Measurements from ENCODE around the gene UBL7.
A peak's percentile ranks its signal among the peaks of the same experiment; 100 is the strongest.
"Not testable (repeated sequence)": the region's sequence is repeated elsewhere in the genome, so short reads cannot be mapped to it uniquely, and the experiment has no call there.

The UBL7 gene, protein sequence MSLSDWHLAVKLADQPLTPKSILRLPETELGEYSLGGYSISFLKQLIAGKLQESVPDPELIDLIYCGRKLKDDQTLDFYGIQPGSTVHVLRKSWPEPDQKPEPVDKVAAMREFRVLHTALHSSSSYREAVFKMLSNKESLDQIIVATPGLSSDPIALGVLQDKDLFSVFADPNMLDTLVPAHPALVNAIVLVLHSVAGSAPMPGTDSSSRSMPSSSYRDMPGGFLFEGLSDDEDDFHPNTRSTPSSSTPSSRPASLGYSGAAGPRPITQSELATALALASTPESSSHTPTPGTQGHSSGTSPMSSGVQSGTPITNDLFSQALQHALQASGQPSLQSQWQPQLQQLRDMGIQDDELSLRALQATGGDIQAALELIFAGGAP

DNA sequence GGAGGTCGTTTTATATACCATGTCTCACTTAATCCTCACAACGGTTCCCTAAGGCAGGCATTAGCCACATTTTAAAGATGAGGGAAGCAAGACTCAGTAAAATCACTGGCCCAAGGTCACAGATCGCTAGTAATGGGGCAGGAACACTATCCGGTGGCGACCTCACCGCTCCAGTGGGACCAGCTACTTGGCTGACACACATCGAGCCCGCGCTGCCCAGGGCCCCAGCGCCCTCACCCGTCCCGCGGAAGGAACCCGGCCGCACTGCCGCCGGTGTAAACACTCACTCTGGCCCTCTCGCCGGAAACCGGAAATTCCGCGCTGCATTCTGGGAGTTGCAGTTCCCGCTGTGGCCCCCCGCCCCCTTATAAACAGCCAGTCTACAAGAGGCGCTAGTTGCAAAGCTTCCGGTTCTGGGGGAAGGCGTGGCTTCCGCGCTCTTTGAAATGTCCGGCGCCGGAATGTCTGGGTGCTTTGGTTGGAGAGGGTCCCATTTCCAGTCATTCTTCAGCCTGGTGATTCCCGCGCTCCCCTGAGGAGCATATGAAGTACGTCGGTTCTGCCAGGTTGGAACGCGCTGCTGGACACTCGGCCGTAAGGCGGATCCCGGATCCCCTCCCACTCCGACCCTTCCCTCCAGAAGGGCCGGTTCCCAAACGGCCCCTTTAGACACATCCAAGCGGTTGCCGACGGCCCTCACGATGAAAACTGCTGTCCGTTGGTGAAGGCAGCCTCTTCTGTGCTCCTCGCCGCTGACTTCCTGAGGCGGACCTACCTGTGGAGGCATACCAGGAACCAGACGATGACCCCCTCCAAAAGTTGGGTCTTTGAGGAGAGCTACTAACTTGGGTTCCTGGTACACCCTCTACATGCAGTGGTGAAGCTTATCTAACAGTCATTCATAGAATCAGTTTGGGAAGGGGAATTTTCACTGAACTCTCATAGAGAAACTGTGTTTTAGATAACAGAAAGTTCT, at the start of gene UBL7:
Gene UBL7 (minus strand): TSS at position 290 of the 976 bp plus-strand sequence. CDS start 2,293 bp downstream, outside the sequence.
- DNase-seq = peak; percentile 99

DNA sequence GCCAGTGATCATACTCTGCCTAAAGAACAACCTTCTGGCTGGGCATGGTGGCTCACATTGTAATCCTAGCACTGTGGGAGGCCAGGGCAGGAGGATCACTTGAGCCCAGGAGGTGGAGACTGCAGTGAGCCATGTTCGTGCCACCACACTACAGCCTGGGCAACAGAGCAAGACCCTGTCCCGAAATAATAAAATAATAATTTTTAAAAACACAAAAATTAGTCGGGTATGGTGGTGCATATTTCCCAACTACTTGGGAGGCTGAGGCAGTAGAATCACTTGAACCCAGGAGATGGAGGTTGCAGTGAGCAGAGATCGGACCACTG, 45.5 kb upstream of the UBL7 start:
- no peak for DNase-seq

DNA sequence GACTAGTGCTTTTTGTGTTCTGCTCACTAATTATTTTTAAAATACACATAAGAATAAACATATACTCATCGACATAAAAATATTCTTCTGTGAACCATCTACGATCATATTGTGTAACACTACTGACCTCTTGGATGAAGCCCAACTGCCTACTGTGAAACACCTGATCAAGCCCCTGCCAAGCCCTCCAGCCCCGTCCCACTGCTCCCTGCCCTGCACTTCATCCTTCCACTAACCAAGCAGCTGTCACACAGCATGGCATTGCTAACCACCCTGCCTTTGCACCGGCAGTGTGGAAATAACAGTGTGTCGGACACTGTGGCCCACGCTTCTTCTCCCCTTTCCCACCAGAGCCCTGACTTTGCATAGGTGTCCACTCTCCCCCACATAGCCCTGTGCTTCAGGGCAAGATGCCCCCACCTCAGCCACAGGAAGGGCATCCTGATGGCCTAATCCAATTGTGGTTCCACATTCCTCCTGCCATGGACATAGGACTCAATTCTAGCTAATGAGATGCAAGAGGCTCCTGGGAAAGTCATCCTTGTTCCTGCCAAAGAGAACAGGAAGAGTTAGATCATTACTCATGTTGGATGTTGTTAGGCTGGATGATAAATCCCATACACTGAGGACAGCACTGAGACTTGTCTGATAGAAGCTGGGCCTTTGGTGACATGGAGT, 45.0 kb upstream of the UBL7 start:
- no peak for DNase-seq

DNA sequence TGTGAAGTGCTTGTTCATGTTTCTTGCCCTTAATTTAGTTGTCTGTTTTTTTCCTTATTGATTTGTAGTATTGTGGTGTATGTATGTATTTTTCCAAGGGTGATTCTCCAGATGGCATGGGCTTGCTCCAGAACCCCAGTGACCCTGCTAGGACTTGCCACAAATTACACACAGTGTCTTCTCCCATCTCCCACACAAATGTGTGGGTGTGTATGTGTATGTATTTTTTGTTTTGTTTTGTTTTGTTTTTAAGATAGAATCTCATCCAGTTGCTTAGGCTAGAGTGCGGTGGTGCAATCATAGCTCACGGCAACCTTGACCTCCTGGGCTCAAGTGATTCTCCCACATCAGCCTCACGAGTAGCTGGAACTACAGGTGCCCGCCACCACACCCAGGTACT, 43.9 kb upstream of the UBL7 start:
- no peak for DNase-seq

DNA sequence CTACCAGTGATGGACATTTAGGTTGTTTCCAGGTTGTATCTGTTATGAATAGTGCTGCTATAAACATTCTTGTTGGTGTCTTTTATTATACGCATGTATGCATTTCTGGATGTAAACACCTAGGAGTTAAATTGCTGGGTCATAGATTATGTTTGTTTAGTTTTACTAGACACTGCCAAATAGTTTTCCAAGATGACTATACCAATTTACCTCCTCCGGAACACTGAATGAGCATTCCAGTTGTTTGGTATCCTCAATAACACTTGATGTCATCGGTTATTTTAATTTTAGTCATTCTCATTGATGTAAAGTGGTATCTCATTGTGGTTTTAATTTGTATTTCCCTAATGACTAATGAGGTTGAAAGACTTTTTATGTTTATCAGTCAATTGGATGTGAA, 43.5 kb upstream of the UBL7 start:
- no peak for DNase-seq

DNA sequence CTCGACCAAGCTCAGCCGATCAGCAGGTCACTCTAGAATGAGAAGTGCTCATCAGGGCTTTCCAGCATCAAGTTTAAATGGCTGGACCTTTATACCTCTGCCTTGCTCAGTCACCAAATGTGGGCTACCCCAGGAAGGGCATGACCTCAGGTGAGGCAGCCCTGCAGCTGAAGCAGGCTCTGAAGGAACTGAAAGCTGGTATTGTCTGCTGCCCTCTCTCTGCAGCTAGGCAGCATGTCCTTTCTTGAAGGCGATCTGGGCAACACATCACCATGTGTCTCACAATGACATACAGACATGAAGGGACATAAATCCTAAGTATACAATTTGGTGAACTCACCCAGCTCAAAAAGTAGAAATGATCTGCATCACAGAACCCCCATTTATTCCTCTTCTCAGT, 41.3 kb upstream of the UBL7 start:
- DNase-seq = no peak

DNA sequence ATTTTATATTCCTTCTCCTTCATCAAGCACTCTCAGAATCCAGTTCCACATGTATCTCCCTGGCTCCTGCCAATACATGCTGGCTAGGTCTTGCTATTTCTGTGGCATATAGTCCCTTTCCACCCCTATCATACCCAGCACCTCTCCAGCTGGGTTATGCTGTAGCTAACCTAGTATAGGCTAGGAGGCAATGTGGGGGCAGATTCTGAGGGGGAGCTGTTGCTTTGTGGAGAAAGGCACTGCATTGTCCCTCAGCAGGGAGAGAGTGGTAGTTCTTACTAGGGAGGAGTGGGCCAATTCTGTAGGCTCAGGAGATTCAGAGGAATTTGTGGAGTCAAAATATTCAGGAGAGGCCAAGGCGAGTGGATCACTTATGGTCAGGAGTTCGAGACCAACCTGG, 39.4 kb upstream of the UBL7 start:
- no peak for DNase-seq

DNA sequence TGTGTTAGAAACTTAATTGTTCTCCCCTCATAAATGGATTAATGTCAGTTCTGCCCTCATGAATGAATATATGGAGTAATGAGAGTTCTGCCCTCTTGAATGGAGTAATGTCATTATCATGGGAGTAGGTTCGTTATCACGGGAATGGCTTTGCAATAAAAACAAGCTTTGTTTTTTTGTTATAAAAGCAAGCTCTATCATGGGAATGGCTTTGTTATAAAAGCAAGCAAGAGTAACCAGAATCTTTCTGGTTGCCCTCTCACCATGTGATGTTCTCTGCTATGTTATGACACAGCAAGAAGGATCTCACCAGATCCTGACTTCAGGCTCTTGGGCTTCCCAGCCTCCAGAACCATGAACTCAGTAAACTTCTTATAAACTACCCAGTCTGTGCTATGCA, 38.4 kb upstream of the UBL7 start:
- no peak for DNase-seq

DNA sequence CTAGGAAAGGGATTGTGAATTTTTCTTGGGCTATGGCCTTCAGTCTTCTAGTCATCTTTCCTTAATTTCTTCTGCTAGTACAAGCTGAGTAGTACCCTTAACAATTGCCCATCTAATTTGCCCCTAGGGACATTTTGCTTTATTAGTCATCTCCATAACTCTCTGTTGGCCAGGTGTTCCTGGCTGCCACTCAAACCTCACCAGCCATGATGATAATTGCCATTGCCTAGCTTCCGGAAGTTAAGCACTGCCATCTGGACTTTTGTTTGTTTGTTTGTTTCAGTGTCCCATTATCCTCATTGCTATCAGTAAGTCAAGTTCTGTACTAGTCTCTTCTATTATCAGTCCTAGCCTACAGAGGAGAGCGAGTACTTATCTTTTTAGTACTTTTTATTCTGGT, 36.6 kb upstream of the UBL7 start:
- DNase-seq = no peak

DNA sequence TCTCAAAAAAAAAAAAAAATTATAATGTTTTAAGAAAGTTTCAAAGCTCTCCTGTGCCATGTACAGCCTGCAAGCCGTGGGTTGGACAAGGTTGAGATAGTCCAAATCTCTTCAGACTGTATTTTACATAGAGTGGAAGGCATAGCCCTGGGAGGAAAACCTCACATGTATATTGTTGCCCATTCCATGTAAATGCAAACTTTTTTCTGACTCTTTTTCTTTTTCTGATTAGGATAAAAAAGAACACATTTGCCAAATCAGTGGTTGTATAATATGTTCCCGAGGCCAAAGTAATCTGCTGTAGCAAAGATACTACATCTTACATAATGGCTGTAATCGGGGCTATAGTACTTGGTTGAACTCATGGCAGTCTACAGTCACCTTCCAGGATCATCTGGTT, 35.7 kb upstream of the UBL7 start:
- no peak for DNase-seq

DNA sequence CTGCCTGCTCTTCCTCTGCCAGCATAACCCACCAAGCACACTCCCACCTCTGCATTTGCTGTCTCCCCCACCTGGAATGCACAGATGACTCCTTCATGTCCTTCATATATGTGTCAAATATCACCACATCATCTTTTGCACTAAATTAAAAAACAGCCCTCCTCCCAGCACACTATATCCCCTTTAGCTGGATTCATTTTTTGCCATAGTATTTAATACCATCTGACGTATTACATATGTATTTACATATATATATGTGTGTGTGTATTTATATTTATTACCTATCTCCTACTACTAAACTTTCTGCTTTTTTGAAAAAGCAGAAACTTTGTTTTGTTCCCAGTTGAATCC, 29.4 kb upstream of the UBL7 start:
- DNase-seq = no peak

DNA sequence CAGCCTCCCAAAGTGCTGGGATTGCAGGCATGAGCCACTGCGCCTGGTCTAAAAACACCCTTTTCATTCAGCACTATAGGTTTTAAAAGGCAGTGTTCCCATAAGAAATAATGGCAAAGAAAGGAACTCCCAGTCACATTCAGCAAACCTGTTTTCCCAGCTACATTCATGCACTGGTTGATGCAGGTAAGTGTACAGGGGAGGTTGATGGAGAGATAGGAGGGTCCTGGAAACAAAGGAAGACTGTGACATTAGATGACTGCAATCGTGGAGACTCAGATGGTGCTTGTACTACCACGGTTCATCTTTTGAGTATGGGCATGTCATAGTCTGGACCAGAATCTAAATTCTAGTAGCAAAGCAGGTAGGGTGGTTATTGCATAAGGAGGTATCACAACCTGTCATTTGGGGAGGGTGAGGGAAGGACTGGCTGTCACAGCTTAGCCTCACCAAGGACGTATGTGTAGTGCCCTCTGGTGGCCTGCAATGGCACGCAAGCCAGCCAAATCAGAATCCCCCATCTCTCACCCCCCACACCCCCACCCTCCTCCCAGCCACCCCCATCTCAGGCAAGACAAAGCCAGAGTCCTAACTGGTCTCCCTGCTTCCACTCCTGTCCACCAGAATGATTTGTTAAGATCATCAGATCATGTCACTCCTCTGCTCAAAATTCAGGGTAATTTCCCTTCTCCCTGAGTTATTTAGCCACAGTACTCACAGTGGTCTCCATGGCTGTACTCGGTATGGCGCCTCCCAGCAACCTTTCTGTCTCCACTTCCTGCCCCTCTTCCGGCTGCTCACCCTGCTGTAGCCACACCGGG, 28.8 kb upstream of the UBL7 start:
- DNase-seq = peak; percentile 80

DNA sequence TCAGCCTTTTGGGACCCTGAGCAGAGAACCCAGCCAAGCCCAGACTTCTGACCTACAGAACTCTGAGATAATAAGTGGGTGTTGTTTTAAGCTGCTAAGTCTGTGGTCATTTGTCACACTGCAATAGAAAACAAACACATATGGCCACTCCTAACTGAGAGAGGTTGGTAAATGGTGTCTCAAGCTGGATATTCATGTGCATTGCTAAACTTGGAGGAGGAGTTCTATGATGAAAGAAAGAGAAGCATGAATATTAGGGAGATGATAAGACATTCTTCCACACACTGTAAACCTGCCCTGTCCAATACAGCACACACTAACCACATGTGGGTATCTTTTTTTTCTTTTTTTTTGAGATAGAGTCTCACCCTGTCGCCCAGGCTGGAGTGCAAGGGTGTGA, 27.8 kb upstream of the UBL7 start:
- no peak for DNase-seq

DNA sequence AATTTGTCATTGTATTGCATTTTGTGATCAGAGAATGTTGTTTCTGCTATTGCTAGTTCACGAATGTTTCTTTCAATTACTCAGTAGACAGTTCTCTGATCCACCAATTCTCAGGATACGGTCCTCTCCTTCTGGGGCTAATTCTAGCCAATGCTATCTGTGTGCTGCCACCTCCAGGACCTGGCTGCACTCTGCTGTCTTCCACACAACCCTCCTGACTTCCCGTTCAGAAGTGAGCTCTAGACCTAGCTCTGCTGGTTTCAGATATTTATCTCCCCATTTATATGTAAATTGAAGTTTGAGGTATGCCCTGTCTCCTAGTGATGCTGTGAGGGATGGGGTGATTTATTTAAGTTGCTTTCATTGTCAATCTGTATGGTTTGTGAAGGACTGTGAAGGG, 21.7 kb upstream of the UBL7 start:
- no peak for DNase-seq

DNA sequence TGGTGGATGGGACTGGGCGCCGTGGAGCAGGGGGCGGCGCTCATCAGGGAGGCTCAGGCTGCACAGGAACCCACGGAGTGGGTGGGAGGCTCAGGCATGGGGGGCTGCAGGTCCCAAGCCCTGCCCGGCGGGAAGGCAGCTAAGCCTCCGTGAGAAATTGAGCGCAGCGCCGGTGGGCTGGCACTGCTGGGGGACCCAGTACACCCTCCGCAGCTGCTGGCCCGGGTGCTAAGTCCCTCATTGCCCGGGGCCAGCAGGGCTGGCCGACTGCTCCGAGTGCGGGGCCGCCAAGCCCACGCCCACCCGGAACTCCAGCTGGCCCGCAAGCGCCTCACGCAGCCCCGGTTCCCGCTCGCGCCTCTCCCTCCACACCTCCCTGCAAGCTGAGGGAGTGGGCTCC, 19.4 kb upstream of the UBL7 start:
- DNase-seq = not testable (repeated sequence)

DNA sequence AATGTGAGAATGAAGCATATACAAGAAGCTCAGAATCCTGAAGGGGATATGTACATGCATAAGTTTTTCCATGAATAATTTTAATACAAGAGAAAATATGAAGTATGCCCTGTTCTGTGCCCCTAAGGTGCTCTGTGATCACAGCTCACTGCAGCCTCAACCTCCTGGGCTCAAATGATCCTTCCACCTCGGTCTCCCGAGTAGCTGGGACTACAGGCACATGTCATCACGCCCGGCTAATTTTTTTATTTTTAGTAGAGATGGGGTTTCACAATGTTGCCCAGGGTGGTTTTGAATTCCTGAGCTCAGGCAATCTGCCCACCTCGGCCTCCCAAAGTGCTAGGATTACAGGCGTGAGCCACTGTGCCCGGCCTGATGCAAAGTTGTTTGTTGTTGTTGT, 10.7 kb upstream of the UBL7 start:
- not testable (repeated sequence) for DNase-seq

DNA sequence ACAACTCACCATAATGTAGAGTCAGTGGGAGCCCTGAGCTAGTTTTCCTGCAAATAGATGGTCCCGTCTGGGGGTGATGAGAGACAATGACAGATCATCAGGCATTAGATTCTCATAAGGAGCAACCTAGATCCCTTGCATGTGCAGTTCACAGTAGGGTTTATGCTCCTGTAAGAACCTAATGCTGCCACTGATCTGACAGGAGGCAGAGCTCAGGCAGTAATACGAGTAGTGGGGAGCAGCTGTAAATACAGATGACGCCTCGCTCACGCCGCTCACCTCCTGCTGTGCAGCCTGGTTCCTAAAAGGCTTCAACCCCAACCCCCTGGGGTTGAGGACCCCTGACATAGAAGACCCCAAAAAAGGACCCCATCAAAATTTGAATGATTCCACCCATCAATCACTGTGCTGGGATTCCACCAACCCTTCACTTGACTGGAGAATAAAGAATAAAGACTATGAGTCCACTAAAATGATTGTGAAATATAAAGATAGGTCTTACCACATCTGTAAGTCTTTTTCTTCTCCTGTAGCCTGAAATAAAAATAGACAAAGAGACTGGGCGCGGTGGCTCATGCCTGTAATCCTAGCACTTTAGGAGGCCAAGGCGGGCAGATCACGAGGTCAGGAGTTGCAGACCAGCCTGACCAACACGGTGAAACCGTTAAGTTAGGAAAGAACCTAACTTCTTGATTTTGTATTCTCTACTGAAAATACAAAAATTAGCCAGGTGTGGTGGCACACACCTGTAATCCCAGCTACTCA, 9.9 kb upstream of the UBL7 start:
- no peak for DNase-seq

DNA sequence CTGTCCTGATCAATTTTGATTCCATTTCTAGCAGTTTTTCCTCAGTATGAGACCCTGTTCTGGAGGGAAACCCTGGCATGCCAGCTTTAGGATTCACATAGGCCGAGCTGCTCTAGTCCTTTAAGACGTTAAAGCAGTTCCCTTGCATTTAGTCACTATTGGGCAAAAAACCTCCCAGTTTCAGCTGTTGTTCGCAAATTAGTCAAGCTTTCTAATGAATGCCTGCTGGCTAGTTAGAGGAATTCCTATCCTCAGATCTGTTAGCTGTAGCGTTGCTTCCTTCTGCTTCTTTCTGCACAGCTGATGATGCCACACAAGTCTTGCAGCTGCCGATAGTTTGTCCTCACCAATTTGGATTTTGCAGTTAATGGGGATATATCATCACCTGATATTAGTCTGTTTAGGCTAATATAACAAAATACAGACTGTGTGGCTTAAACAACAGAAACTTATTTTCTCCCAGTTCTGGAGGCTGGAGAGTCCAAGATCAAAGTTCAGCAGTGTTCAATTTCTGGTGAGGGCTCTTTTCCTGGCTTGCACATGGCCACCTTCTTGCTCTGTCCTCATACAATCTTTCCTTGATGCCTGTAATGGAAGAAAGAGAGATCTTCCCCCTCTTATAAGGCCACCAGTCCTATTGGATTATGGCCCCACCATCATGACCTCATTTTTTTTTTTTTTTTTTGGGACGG, 7.5 kb upstream of the UBL7 start:
- DNase-seq = no peak

DNA sequence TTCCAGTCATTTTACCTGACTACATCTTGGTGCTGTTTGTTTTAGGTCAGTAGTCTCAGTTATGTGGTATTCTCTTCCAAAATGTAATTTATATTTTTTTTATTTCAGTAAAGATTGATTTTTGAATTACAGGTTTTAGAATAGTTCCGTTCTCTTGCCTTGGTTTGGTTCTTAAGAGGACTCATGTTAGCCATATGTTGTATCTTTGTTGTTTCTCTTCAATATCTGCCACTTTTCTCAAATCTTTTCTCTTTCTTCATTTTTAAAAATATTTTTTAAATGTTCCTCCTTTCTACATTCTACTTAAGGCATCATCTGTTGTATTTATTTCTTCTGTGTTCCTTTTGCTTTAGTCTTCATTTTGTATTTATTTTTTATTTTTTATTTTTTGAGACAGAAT, 5.6 kb upstream of the UBL7 start:
- DNase-seq = no peak

DNA sequence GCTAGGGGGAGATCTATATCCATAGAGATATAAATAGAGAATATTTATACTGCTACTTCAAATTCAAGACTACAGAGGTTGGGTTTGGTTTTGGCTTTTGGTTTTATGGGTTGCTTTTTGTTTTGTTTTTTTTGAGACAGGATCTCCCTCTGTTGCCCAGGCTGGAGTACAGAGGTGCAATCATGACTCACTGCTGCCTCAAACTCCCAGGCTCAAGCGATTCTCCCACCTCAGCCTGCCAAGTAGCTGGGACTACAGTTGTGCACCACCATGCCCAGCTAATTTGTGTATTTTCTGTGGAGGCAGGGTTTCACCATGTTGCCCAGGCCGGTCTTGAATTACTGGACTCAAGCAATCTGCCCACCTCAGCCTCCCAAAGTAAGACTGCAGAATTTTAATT, 3.9 kb upstream of the UBL7 start:
- no peak for DNase-seq

DNA sequence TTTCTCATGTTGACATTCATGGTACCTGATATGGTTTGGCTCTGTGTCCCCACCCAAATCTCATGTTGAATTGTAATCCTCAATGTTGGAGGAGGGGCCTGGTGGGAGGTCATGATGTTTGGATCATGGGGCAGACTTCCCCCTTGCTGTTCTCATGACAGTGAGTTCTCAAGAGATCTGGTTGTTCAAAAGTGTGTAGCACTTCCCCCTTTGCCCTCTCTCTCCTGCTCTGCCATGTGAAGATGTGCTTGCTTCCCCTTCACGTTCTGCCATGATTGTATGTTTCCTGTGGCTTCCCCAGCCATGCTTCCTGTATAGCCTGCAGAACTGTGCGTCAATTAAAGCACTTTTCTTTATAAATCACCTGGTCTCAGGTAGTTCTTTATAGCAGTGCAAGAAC, 3.3 kb upstream of the UBL7 start:
- DNase-seq = no peak

Measured in stimulated activated CD4-positive, alpha-beta T cell treated with anti-CD3 and anti-CD28 coated beads, Interleukin-4, amount 100 ng/mL, for 24 hours (primary cell).